Vagina (tissue), 2 donors: ENCODE measurements around the gene BACE2.
"Not testable (repeated sequence)": the region's sequence is repeated elsewhere in the genome, so short reads cannot be mapped to it uniquely, and the experiment has no call there.

ENCODE experiments used
- CTCF ChIP-seq, 3 experiments: fragments of 450-650 bp in 2 of 3; fragments of 200-600 bp in 1 of 3; sonication (generic) in 1 of 3; IDR thresholded peaks; one replicate each; pipeline ENCODE4 v1.5.1; 2017 to 2019; ENCODE audit warnings: antibody characterized with exemption in 3 of 3, mild to moderate bottlenecking in 2 of 3, moderate library complexity in 2 of 3
- POLR2A ChIP-seq, 2 donors: fragments of 450-650 bp; IDR thresholded peaks; one replicate each; pipeline ENCODE4 v1.6.1; 2017; ENCODE audit warnings: antibody characterized with exemption in 2 of 2, mild to moderate bottlenecking in 2 of 2, moderate library complexity in 2 of 2
- POLR2AphosphoS5 ChIP-seq, 2 donors: sonication (generic); formaldehyde crosslinking; IDR thresholded peaks; one replicate each; pipeline ENCODE4 v1.9.0; 2017; ENCODE audit warnings: antibody characterized with exemption in 2 of 2, mild to moderate bottlenecking in 2 of 2, low read depth in 1 of 2; ENCODE audit not compliant: insufficient read depth in 1 of 2

GRCh38 chr21:41192552-41192951 lies 24.6 kb downstream of the BACE2 start:
- not testable (repeated sequence) for TF ChIP-seq CTCF (IDR thresholded peaks at IDR 0.05); POLR2AphosphoS5 (IDR thresholded peaks at IDR 0.05; ENCODE audit: insufficient read depth in 1 of 2, low read depth in 1 of 2); POLR2A (IDR thresholded peaks at IDR 0.05)
